Sigmoid colon (tissue), 4 donors: ENCODE data around the gene WNT3.

ENCODE experiments used
- EP300 ChIP-seq, 4 donors: sonication (generic); formaldehyde crosslinking; IDR thresholded peaks; one replicate each; pipeline ENCODE4 v1.6.1; 2017; ENCODE audit warnings: antibody characterized with exemption in 4 of 4
- POLR2A ChIP-seq, 2 donors: fragments of 450-650 bp; IDR thresholded peaks; one replicate each; pipeline ENCODE4 v1.6.1; 2016; ENCODE audit warnings: antibody characterized with exemption in 2 of 2, mild to moderate bottlenecking in 2 of 2, moderate library complexity in 2 of 2
- POLR2AphosphoS5 ChIP-seq, 4 donors: sonication (generic); formaldehyde crosslinking; IDR thresholded peaks; one replicate each; pipeline ENCODE4 v1.6.1; 2017; ENCODE audit warnings: antibody characterized with exemption in 4 of 4
- TF ChIP-seq, protein P1 (sequence below), 4 experiments: fragments of 450-650 bp in 3 of 4; fragments of 200-600 bp in 1 of 4; IDR thresholded peaks; one replicate each; pipeline ENCODE4 v1.5.1; 2016 to 2019; ENCODE audit warnings: antibody characterized with exemption in 4 of 4, mild to moderate bottlenecking in 3 of 4, moderate library complexity in 2 of 4

DNA sequence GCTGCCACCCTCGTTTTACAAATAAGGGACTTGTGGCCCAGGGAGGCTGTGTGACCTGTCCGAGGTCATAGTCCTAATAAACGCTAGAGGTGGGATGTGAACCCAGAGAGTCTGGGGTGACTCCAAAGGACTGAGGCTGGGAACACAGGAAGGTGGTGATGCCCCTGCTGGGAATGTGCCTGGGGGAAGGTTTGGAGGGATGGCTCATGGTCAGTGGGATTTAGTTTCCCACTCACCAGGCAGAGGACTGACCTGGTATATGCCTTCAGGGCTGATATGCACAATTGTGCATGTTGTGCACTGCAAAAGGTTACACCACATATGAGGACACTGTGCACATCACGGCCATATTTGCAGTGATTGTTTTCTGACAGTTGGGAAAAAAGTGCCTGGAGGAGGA, 19.0 kb upstream of the WNT3 start:
- TF ChIP-seq, protein P1, sequence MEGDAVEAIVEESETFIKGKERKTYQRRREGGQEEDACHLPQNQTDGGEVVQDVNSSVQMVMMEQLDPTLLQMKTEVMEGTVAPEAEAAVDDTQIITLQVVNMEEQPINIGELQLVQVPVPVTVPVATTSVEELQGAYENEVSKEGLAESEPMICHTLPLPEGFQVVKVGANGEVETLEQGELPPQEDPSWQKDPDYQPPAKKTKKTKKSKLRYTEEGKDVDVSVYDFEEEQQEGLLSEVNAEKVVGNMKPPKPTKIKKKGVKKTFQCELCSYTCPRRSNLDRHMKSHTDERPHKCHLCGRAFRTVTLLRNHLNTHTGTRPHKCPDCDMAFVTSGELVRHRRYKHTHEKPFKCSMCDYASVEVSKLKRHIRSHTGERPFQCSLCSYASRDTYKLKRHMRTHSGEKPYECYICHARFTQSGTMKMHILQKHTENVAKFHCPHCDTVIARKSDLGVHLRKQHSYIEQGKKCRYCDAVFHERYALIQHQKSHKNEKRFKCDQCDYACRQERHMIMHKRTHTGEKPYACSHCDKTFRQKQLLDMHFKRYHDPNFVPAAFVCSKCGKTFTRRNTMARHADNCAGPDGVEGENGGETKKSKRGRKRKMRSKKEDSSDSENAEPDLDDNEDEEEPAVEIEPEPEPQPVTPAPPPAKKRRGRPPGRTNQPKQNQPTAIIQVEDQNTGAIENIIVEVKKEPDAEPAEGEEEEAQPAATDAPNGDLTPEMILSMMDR (IDR thresholded peaks at IDR 0.05): no peak
- TF ChIP-seq POLR2A (IDR thresholded peaks at IDR 0.05) (no peak), POLR2AphosphoS5 (IDR thresholded peaks at IDR 0.05) (no peak), EP300 (IDR thresholded peaks at IDR 0.05) (no peak)
